DOHH2 (cell line): ENCODE measurements around the gene UMAD1.

Source experiments
- CTCF ChIP-seq: fragments of 200-600 bp; sonication (generic); IDR thresholded peaks from one replicate; pipeline ENCODE4 v1.5.1; 2014; ENCODE audit warnings: antibody characterized with exemption, mild to moderate bottlenecking, low read depth, low read length; ENCODE audit not compliant: poor library complexity, severe bottlenecking
- EZH2phosphoT487 ChIP-seq: fragments of 200-600 bp; sonication (generic); IDR thresholded peaks from 2 replicates; pipeline ENCODE4 v1.6.1; 2017; ENCODE audit warnings: borderline replicate concordance, mild to moderate bottlenecking, antibody characterized with exemption, low read length, moderate library complexity, mixed read lengths

DNA sequence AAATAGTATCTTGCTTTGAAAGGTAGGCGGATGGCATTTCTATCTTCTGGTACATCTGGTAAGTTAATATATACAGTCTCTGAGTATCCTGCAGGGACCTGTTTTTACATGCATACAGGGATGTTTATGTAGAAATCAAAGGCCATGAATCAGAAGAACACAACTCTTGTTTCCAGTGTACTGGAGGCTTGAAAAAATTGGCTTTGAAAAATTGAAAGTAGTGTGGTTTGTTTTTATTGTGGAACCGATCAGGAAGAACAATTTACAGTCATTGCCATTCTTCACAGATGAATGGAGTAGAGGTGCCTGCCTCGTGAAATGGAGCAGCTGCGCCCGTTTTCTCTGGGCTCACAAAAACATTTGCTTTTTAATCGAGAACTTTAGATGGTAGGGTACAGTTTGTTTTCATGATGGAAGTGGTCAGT is 131.9 kb downstream of the UMAD1 start:
- TF ChIP-seq CTCF (no peak), EZH2phosphoT487 (no peak)
